HCT116 (cell line): ENCODE data around the gene IFNA14. TPM values are rescaled to one million over a fixed set of nuclear protein-coding genes. Genes with fewer than 3 reads are reported as not detected.

Experiments
- ATAC-seq: fragments of 200-7000 bp; cut with Tn5 transposase; 2 replicates; pipeline ENCODE4 v1.9.1; 2020; ENCODE audit warnings: mild to moderate bottlenecking, moderate library complexity
- BruUV-seq: library from RNA; stranded (reverse); fragments of 400-500 nt; replicated peaks from 2 replicates; lab custom pipeline; 2021; lab: Mats Ljungman, UMichigan
- CTCF ChIA-PET: fragments of 300-600 bp; sonication (Branson Sonifier 250); formaldehyde crosslinking; loops from one replicate; lab custom pipeline; 2021; ENCODE audit warnings: antibody characterized with exemption; lab: Charles Lee
- POLR2A ChIA-PET: fragments of 300-600, 350-600 bp; sonication (Branson Sonifier 250); formaldehyde crosslinking; loops from one replicate; lab custom pipeline; 2021; ENCODE audit warnings: antibody characterized with exemption; lab: Charles Lee
- RAD21 ChIA-PET, 2 experiments: fragments of 300-600 bp; sonication (Branson Sonifier 250); formaldehyde crosslinking; loops; one replicate each; lab custom pipeline; 2023; ENCODE audit warnings: low total read pairs in 2 of 2; ENCODE audit not compliant: uncharacterized antibody in 2 of 2, unreplicated experiment in 2 of 2, low non-redundant PET in 1 of 2; lab: Charles Lee
- DNase-seq: peaks from one replicate; pipeline ENCODE4 v3.0.0-alpha.2; 2010; ENCODE audit warnings: low read depth, low spot score
- H2AFZ ChIP-seq: fragments of 200-600 bp; shearing (Covaris generic), sonication (generic); 2 replicates; pipeline ENCODE4 v1.6.1; 2017; ENCODE audit warnings: low read depth, mixed run types, mixed read lengths, antibody characterized with exemption, low read length; ENCODE audit not compliant: poor library complexity, severe bottlenecking
- H3K27ac ChIP-seq: 2 replicates; pipeline ENCODE4 v1.5.1; 2012; ENCODE audit warnings: low read depth, low read length
- H3K27me3 ChIP-seq: fragments of 200-600 bp; sonication (generic); 2 replicates; pipeline ENCODE4 v1.6.1; 2016; ENCODE audit warnings: mixed run types, low read length, mixed read lengths; ENCODE audit not compliant: insufficient read depth
- H3K36me3 ChIP-seq, 2 experiments: fragments of 200-500 bp in 1 of 2; fragments of 200-600 bp in 1 of 2; sonication (Bioruptor generic) in 1 of 2; sonication (generic) in 1 of 2; 2 replicates each; pipeline versions ENCODE4 v1.5.1 to v1.6.1; 2014 to 2016; ENCODE audit warnings: low read length in 2 of 2, inconsistent platforms in 1 of 2, mixed read lengths in 1 of 2, mixed run types in 1 of 2; ENCODE audit not compliant: insufficient read depth in 2 of 2, control insufficient read depth in 1 of 2
- H3K4me1 ChIP-seq, 2 experiments: fragments of 200-600 bp in 1 of 2; sonication (generic) in 1 of 2; 2 replicates each; pipeline versions ENCODE4 v1.5.1 to v1.6.1; 2012 to 2017; ENCODE audit warnings: low read length in 2 of 2, inconsistent platforms in 1 of 2, mild to moderate bottlenecking in 1 of 2, mixed read lengths in 1 of 2, mixed run types in 1 of 2, moderate library complexity in 1 of 2; ENCODE audit not compliant: insufficient read depth in 2 of 2, control insufficient read depth in 1 of 2
- H3K4me2 ChIP-seq: fragments of 200-600 bp; sonication (generic); 2 replicates; pipeline ENCODE4 v1.6.1; 2017; ENCODE audit warnings: mixed run types, low read length, mixed read lengths
- H3K4me3 ChIP-seq, 2 experiments: fragments of 200-600 bp in 1 of 2; sonication (generic) in 1 of 2; replicated peaks in 1 of 2; 2 replicates each; pipeline ENCODE4 v1.5.1; 2011 to 2016; ENCODE audit warnings: low read length in 2 of 2, control low read depth in 1 of 2, low read depth in 1 of 2, mild to moderate bottlenecking in 1 of 2, mixed read lengths in 1 of 2, mixed run types in 1 of 2
- H3K79me2 ChIP-seq: fragments of 200-600 bp; sonication (generic); 2 replicates; pipeline ENCODE4 v1.6.1; 2017; ENCODE audit warnings: mild to moderate bottlenecking, mixed run types, low read length, moderate library complexity, mixed read lengths; ENCODE audit not compliant: insufficient read depth
- H3K9ac ChIP-seq: fragments of 200-600 bp; sonication (generic); 2 replicates; pipeline ENCODE4 v1.6.1; 2016; ENCODE audit warnings: low read length, mixed read lengths
- H3K9me2 ChIP-seq: fragments of 200-600 bp; sonication (generic), shearing (Covaris generic); 2 replicates; pipeline ENCODE4 v1.6.1; 2017; ENCODE audit warnings: mixed run types, mild to moderate bottlenecking, moderate library complexity; ENCODE audit not compliant: insufficient read depth
- H3K9me3 ChIP-seq, 2 experiments: fragments of 200-500 bp in 1 of 2; fragments of 200-600 bp in 1 of 2; sonication (Bioruptor generic) in 1 of 2; sonication (generic) in 1 of 2; 2 replicates each; pipeline ENCODE4 v1.6.1; 2014 to 2017; ENCODE audit warnings: low read length in 2 of 2, mixed read lengths in 2 of 2, inconsistent platforms in 1 of 2, low read depth in 1 of 2, mild to moderate bottlenecking in 1 of 2, mixed run types in 1 of 2, moderate library complexity in 1 of 2; ENCODE audit not compliant: control insufficient read depth in 1 of 2, insufficient read depth in 1 of 2
- H4K20me1 ChIP-seq: fragments of 200-600 bp; sonication (generic), shearing (Covaris generic); 2 replicates; pipeline ENCODE4 v1.6.1; 2017; ENCODE audit warnings: mixed run types, mild to moderate bottlenecking, moderate library complexity; ENCODE audit not compliant: insufficient read depth
- ATF3 ChIP-seq: IDR thresholded peaks from 2 replicates; pipeline ENCODE4 v1.6.1; 2012
- CEBPB ChIP-seq: IDR thresholded peaks from 2 replicates; pipeline ENCODE4 v1.6.1; 2012; ENCODE audit warnings: low read depth
- EGR1 ChIP-seq: IDR thresholded peaks from 2 replicates; pipeline ENCODE4 v1.6.1; 2012; ENCODE audit warnings: low read depth
- ELF1 ChIP-seq: IDR thresholded peaks from 2 replicates; pipeline ENCODE4 v1.6.1; 2012; ENCODE audit warnings: low read depth, borderline replicate concordance
- EZH2phosphoT487 ChIP-seq: fragments of 200-600 bp; IDR thresholded peaks from 2 replicates; pipeline ENCODE4 v1.6.1; 2018; ENCODE audit warnings: antibody characterized with exemption, borderline replicate concordance
- FOSL1 ChIP-seq: IDR thresholded peaks from 2 replicates; pipeline ENCODE4 v1.6.1; 2012; ENCODE audit warnings: low read depth
- JUND ChIP-seq: IDR thresholded peaks from 2 replicates; pipeline ENCODE4 v1.6.1; 2012
- MAX ChIP-seq: IDR thresholded peaks from 2 replicates; pipeline ENCODE4 v1.6.1; 2012
- POLR2A ChIP-seq: IDR thresholded peaks from 2 replicates; pipeline ENCODE4 v1.7.0; 2011; ENCODE audit warnings: borderline replicate concordance; ENCODE audit not compliant: insufficient read depth, insufficient read length; ENCODE audit errors: extremely low read depth
- SIN3A ChIP-seq: IDR thresholded peaks from 2 replicates; pipeline ENCODE4 v1.6.1; 2012; ENCODE audit warnings: low read depth
- TCF7L2 ChIP-seq: IDR thresholded peaks from 2 replicates; pipeline ENCODE4 v1.7.0; 2011; ENCODE audit warnings: borderline replicate concordance, inconsistent platforms; ENCODE audit not compliant: insufficient read depth, insufficient read length; ENCODE audit errors: extremely low read depth
- ZBTB33 ChIP-seq: IDR thresholded peaks from 2 replicates; pipeline ENCODE4 v1.6.1; 2011; ENCODE audit warnings: mild to moderate bottlenecking, low read length, moderate library complexity; ENCODE audit not compliant: insufficient replicate concordance; ENCODE audit errors: extremely low read depth
- ZFX ChIP-seq: fragments of 450-650 bp; IDR thresholded peaks from 2 replicates; pipeline ENCODE4 v1.6.1; 2017
- ZNF274 ChIP-seq: fragments of 200-500 bp; sonication (Bioruptor generic); IDR thresholded peaks from 2 replicates; pipeline ENCODE4 v1.6.1; 2014; ENCODE audit warnings: mild to moderate bottlenecking, low read depth, low read length, inconsistent platforms
- intact Hi-C: fragments of 100-400 bp; cut with micrococcal nuclease; formaldehyde crosslinking; loops from 2 replicates; pipeline ENCODE4 v1.10.0; 2022
- total RNA-seq: library from RNA; stranded (reverse); gene quantifications from one replicate; pipeline ENCODE4 v1.2.1, GENCODE V29; 2021; ENCODE audit not compliant: unreplicated experiment

The IFNA14 gene
- total RNA-seq, 1 experiment from 2014 or later: not detected

DNA sequence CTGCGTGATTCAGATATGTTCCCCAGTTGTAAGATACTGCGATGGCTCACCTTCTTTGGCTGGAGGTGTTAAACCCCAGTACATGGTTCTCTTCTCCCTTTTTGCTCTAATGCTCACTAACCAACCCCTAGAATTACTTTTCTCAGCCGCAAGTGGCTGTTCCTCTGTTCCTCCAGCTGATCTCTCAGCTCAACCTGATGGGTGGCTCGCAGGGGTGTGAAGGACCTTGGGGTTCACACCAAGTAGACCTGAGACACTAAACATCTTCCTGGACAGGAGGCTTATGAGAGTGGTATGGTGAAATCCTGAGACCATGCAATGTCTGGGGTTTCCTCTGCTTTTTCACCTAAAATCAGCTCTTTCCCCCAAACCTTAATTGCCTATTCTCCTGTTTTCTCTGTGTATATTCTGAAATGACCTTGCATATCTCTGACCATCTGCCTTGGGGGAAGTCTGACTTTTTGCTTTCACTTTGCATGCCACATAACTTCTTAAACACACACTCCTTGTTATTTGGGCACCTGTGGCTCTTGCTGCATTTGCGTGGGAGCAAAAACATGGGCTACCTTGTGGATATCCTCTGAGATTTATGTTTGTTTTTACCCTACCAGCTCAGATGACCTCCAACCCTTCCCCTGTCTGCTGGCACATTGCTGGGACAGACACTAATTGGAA is 15.9 kb upstream of the IFNA14 start:
- ATAC-seq (no peak), DNase-seq (no peak)
- intact Hi-C loops: no loop called here
- H4K20me1 ChIP-seq: no peaks in the 10 kb centered on the region
- H2AFZ ChIP-seq: no peak overlapping the region
- CTCF ChIA-PET: interaction anchor here (1.1 kb wide), 1 partner anchor 141 kb away, joined by 3 read pairs; no protein-coding TSS in a partner anchor
- H3K4me1 ChIP-seq: peaks cover 0 to 4% of the 10 kb centered on the region in 2 experiments; a peak in 1 of 4 replicates
- POLR2A ChIA-PET: no interaction called here
- no peak overlapping the region for H3K27ac ChIP-seq
- H3K36me3 ChIP-seq: no peaks in the 10 kb centered on the region
- no peak overlapping the region for H3K9ac ChIP-seq
- H3K4me2 ChIP-seq: no peak overlapping the region
- H3K4me3 ChIP-seq: no peak overlapping the region
- H3K27me3 ChIP-seq: no peaks in the 10 kb centered on the region
- no peaks in the 10 kb centered on the region for H3K9me2 ChIP-seq
- BruUV-seq: no TSS peak
- no peak for TF ChIP-seq ZNF274
- TF ChIP-seq POLR2A: no peak
- TF ChIP-seq MAX: no peak
- TF ChIP-seq ZFX: no peak
- TF ChIP-seq ATF3: no peak
- TF ChIP-seq CEBPB: no peak
- no peak for TF ChIP-seq EGR1
- no peak for TF ChIP-seq FOSL1
- no peak for TF ChIP-seq EZH2phosphoT487
- TF ChIP-seq JUND: no peak
- TF ChIP-seq ELF1: no peak
- no peak for TF ChIP-seq SIN3A
- TF ChIP-seq ZBTB33: no peak
- no peak for TF ChIP-seq TCF7L2
- TF ChIP-seq, all 23 proteins: peak for 0
- no peaks in the 10 kb centered on the region for H3K79me2 ChIP-seq
- RAD21 ChIA-PET: no interaction called here
- H3K9me3 ChIP-seq: no peaks in the 10 kb centered on the region
